ENCODE data around the gene ENO4. TPM values are rescaled to one million over a fixed set of nuclear protein-coding genes. Genes with fewer than 3 reads are reported as not detected.

The ENO4 gene
- total RNA-seq, 1 donor from 2014 or later: 0.07 TPM

- no peaks in the 10 kb centered on the region for H3K36me3 Mint-ChIP-seq (ENCODE audit: low read depth)
- intact Hi-C loops (cut with micrococcal nuclease): no loop called here
- TF ChIP-seq, protein P1, sequence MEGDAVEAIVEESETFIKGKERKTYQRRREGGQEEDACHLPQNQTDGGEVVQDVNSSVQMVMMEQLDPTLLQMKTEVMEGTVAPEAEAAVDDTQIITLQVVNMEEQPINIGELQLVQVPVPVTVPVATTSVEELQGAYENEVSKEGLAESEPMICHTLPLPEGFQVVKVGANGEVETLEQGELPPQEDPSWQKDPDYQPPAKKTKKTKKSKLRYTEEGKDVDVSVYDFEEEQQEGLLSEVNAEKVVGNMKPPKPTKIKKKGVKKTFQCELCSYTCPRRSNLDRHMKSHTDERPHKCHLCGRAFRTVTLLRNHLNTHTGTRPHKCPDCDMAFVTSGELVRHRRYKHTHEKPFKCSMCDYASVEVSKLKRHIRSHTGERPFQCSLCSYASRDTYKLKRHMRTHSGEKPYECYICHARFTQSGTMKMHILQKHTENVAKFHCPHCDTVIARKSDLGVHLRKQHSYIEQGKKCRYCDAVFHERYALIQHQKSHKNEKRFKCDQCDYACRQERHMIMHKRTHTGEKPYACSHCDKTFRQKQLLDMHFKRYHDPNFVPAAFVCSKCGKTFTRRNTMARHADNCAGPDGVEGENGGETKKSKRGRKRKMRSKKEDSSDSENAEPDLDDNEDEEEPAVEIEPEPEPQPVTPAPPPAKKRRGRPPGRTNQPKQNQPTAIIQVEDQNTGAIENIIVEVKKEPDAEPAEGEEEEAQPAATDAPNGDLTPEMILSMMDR (IDR thresholded peaks at IDR 0.05): no peak
- H3K4me1 Mint-ChIP-seq: peaks cover 10% of the 10 kb centered on the region
- POLR2A ChIA-PET: no interaction called here
- H3K4me3 Mint-ChIP-seq: no peak overlapping the region
- no peak overlapping the region for H3K27ac Mint-ChIP-seq
- CTCF ChIA-PET: no interaction called here
- peaks cover 11% of the 10 kb centered on the region for H3K9me3 Mint-ChIP-seq
- no peak for DNase-seq
- ATAC-seq (ENCODE audit: low read depth): no peak
- peaks cover 15% of the 10 kb centered on the region for H3K27me3 Mint-ChIP-seq
These were observed 4.4 kb downstream of the ENO4 start for GRCh38 chr10:116853701-116854100.

GRCh38 chr10:116857156-116857555 is 7.9 kb downstream of the ENO4 start:
- DNase-seq (no peak), ATAC-seq (ENCODE audit: low read depth) (no peak)
- TF ChIP-seq, protein P1 (IDR thresholded peaks at IDR 0.05): no peak
- POLR2A ChIA-PET: no interaction called here
- intact Hi-C loops (cut with micrococcal nuclease): no loop called here
- no peaks in the 10 kb centered on the region for H3K36me3 Mint-ChIP-seq (ENCODE audit: low read depth)
- CTCF ChIA-PET: no interaction called here
- no peaks in the 10 kb centered on the region for H3K4me1 Mint-ChIP-seq
- H3K27ac Mint-ChIP-seq: no peak overlapping the region
- H3K4me3 Mint-ChIP-seq: no peak overlapping the region
- peaks cover 11% of the 10 kb centered on the region for H3K9me3 Mint-ChIP-seq
- peaks cover 5% of the 10 kb centered on the region for H3K27me3 Mint-ChIP-seq

GRCh38 chr10:116861796-116862195 is 12.5 kb downstream of the ENO4 start:
- intact Hi-C loops (cut with micrococcal nuclease): no loop called here
- Mint-ChIP-seq H3K9me3 (peaks cover 7% of the 10 kb centered on the region), H3K27ac (no peak overlapping the region), H3K4me3 (no peak overlapping the region), H3K4me1 (no peaks in the 10 kb centered on the region), H3K27me3 (peaks cover 2% of the 10 kb centered on the region), H3K36me3 (ENCODE audit: low read depth) (no peaks in the 10 kb centered on the region)
- TF ChIP-seq, protein P1 (IDR thresholded peaks at IDR 0.05): no peak
- ATAC-seq (ENCODE audit: low read depth) (no peak), DNase-seq (no peak)
- ChIA-PET CTCF (no interaction called here), POLR2A (no interaction called here)

- ChIA-PET POLR2A (no interaction called here), CTCF (no interaction called here)
- DNase-seq: no peak
- TF ChIP-seq, protein P1 (IDR thresholded peaks at IDR 0.05): no peak
- H3K4me1 Mint-ChIP-seq: no peaks in the 10 kb centered on the region
- no peaks in the 10 kb centered on the region for H3K9me3 Mint-ChIP-seq
- no peak overlapping the region for H3K4me3 Mint-ChIP-seq
- peaks cover 2% of the 10 kb centered on the region for H3K27me3 Mint-ChIP-seq
- no peak overlapping the region for H3K27ac Mint-ChIP-seq
- no peak for ATAC-seq (ENCODE audit: low read depth)
- intact Hi-C loops (cut with micrococcal nuclease): no loop called here
- H3K36me3 Mint-ChIP-seq (ENCODE audit: low read depth): no peaks in the 10 kb centered on the region
These were observed 15.1 kb downstream of the ENO4 start for GRCh38 chr10:116864436-116864835.

DNA sequence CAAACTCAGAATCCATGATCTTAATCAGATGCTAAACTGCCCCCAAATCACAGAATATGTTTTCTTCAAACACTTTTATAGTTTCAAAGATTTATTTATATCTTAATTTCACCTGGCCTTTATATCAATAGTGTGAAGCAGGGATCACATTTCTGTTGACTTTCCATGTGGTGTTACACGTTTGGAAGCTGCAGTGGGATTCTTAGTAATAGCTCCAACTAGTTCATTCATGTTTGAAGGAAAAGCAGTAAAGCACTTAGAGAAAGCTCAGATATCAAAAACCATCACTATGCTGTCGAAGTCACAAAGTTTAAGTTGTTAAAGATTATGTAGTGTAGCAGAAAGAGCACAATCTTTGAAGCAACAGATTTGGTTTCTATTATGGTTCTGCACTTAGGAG is 16.8 kb downstream of the ENO4 start:
- Mint-ChIP-seq H3K27ac (no peak overlapping the region), H3K36me3 (ENCODE audit: low read depth) (no peaks in the 10 kb centered on the region), H3K27me3 (no peaks in the 10 kb centered on the region), H3K9me3 (no peaks in the 10 kb centered on the region), H3K4me1 (no peaks in the 10 kb centered on the region), H3K4me3 (no peak overlapping the region)
- POLR2A ChIA-PET: no interaction called here
- CTCF ChIA-PET: no interaction called here
- intact Hi-C loops (cut with micrococcal nuclease): no loop called here
- ATAC-seq (ENCODE audit: low read depth) (no peak), DNase-seq (no peak)
- TF ChIP-seq, protein P1 (IDR thresholded peaks at IDR 0.05): no peak
